Esophagus squamous epithelium (tissue), 5 donors: ENCODE measurements around the gene MRPL21. TPM values are rescaled to one million over a fixed set of nuclear protein-coding genes. Genes with fewer than 3 reads are reported as not detected.

Experiments used
- DNase-seq: peaks from one replicate; lab custom pipeline; 2025; lab: John Stamatoyannopoulos, UW
- H3K27ac ChIP-seq, 4 donors: fragments of 200-600 bp; sonication (generic); one replicate each; pipeline ENCODE4 v1.5.1; 2016 to 2019; ENCODE audit warnings: mild to moderate bottlenecking in 1 of 4
- H3K27me3 ChIP-seq, 4 donors: fragments of 200-600 bp; sonication (generic); 1 replicate in 3 of 4; 2 replicates in 1 of 4; pipeline versions ENCODE4 v1.5.1 to v1.6.0; 2017 to 2021; ENCODE audit warnings: antibody characterized with exemption in 1 of 4
- H3K36me3 ChIP-seq, 3 donors: fragments of 200-600 bp; sonication (generic); one replicate each; pipeline ENCODE4 v1.5.1; 2016 to 2019
- H3K4me1 ChIP-seq, 3 donors: fragments of 200-600 bp; sonication (generic); one replicate each; pipeline ENCODE4 v1.5.1; 2017 to 2019
- H3K4me3 ChIP-seq, 4 donors: fragments of 200-600 bp; sonication (generic); 1 replicate in 3 of 4; 2 replicates in 1 of 4; pipeline ENCODE4 v1.5.1; 2016 to 2019; ENCODE audit warnings: mild to moderate bottlenecking in 2 of 4, moderate library complexity in 1 of 4
- H3K9me3 ChIP-seq, 3 donors: fragments of 200-600 bp; sonication (generic); one replicate each; pipeline ENCODE4 v1.5.1; 2016 to 2019
- POLR2A ChIP-seq, 4 donors: fragments of 450-650 bp; IDR thresholded peaks; one replicate each; pipeline ENCODE4 v1.6.1; 2017; ENCODE audit warnings: antibody characterized with exemption in 4 of 4, mild to moderate bottlenecking in 4 of 4, moderate library complexity in 3 of 4
- WGBS, 2 donors: methylation state at CpG; one replicate each; pipeline ENCODE4 v1.1.5; 2018; 5-methylcytosine and 5-hydroxymethylcytosine counted together
- intact Hi-C: fragments of 100-400 bp; cut with DNase I; formaldehyde crosslinking; loops from one replicate; pipeline ENCODE4 v1.15.0; 2022
- total RNA-seq, 4 donors: library from RNA; depleted of rRNA; stranded (reverse); fragments of >200 nt; gene quantifications; one replicate each; pipeline ENCODE4 v1.1.0, GENCODE V29; 2016
- TF ChIP-seq, protein P1 (sequence below), 6 experiments: fragments of 450-650 bp in 4 of 6; fragments of 200-600 bp in 2 of 6; sonication (generic) in 2 of 6; IDR thresholded peaks; one replicate each; pipeline ENCODE4 v1.5.1; 2016 to 2019; ENCODE audit warnings: antibody characterized with exemption in 6 of 6, mild to moderate bottlenecking in 4 of 6, moderate library complexity in 4 of 6
- donor health status: DM: yes; HTN: yes; CAD: no.

MRPL21 gene
- total RNA-seq, 4 donors from 2014 or later, result 39.7 to 81.5 (median 48.6) TPM

DNA sequence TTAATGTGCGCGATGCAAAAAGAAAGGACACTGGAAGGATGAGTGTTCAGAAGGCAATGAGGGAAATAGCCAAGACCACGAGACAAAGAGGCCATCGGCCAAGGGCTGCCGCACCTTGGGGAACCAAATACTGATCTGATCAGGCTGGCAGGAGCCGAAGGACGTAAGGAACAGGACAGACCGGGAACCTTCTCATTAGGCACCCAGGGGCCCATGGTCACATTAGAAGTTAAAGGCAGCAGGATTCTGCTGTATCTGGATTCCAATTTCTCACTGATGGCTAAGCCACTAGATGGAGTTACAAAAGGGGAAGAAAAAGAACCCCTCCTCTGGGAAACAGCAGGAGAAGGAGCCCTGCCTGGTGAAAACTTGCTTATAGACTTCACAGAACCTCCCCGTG is 33.2 kb downstream of the MRPL21 start:
- DNase-seq, result no peak
- Histone ChIP-seq H3K4me3 (peak overlapping the region; percentile 10 to 62 (median 42)), H3K27ac (peak overlapping the region in 1 of 4 donors; percentile 50), H3K4me1 (peaks cover 0 to 13% (median 0%) of the 10 kb centered on the region in 3 donors), H3K27me3 (no peaks in the 10 kb centered on the region), H3K36me3 (no peaks in the 10 kb centered on the region), H3K9me3 (no peaks in the 10 kb centered on the region)
- 44 to 60% methylated on average over 9 of the region's 9 CpGs for WGBS, 2 donors
- TF ChIP-seq, protein P1, sequence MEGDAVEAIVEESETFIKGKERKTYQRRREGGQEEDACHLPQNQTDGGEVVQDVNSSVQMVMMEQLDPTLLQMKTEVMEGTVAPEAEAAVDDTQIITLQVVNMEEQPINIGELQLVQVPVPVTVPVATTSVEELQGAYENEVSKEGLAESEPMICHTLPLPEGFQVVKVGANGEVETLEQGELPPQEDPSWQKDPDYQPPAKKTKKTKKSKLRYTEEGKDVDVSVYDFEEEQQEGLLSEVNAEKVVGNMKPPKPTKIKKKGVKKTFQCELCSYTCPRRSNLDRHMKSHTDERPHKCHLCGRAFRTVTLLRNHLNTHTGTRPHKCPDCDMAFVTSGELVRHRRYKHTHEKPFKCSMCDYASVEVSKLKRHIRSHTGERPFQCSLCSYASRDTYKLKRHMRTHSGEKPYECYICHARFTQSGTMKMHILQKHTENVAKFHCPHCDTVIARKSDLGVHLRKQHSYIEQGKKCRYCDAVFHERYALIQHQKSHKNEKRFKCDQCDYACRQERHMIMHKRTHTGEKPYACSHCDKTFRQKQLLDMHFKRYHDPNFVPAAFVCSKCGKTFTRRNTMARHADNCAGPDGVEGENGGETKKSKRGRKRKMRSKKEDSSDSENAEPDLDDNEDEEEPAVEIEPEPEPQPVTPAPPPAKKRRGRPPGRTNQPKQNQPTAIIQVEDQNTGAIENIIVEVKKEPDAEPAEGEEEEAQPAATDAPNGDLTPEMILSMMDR (IDR thresholded peaks at IDR 0.05), result no peak
- no peak for TF ChIP-seq POLR2A (IDR thresholded peaks at IDR 0.05)
- intact Hi-C loops, result no loop called here

DNA sequence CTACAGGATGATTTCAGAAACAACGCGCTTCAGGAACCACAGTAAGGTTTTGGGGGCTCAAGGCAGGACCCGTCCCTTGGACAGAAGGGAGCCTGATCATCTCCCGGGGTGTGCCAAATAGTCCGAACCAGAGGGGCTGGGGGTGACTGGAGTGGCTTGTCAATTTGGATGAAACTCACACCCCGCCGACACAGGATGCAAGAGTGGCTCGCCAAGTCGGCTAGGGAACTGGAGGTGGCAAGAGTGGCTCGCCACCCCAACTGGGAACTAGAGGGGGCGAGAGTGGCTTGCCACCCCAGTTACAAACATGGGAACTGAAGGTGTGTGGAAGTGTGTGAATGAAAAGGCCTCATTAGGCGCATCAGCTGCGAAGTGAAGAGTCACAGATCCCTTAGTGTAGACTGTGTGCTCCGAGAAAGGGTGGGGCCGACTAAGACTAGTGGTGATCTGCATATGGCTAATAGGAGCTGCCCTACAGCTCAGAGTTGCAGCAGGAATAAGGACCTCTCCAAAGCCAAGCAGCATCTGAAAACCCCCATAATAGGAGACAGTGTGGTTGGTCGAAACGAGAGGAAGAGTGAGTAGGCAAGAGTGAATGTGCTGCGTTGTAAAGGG is 35.3 kb downstream of the MRPL21 start:
- no peak for DNase-seq
- Histone ChIP-seq H3K27ac (no peak overlapping the region), H3K4me3 (no peak overlapping the region), H3K36me3 (no peaks in the 10 kb centered on the region), H3K4me1 (peaks cover 0 to 13% (median 0%) of the 10 kb centered on the region in 3 donors), H3K9me3 (peaks cover 0 to 9% (median 8%) of the 10 kb centered on the region in 3 donors), H3K27me3 (no peaks in the 10 kb centered on the region)
- intact Hi-C loops, result no loop called here
- WGBS, 2 donors, result 92 to 93% methylated on average over 12 to 17 of the region's 18 CpGs
- TF ChIP-seq, protein P1 (IDR thresholded peaks at IDR 0.05), result no peak
- TF ChIP-seq POLR2A (IDR thresholded peaks at IDR 0.05), result no peak

DNA sequence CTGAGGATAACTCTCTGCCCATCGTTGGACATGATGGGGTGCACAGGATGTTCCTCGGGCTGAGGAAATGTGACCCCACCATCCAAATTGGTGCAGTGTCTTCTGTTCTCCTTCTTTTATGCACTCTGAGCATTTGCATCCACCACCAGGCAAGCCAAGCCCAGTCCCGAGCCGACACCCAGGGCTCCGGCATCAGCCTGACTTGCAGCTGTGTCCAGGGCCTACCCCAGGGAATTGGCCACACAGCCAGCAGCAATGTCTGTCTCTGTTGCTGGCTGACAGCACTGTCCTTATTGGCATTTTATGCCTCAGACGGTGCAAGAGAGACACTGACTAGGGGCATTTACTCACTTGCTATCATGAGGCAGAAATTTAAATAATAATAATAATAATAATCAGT is 36.6 kb downstream of the MRPL21 start:
- 75 to 81% methylated on average over 4 to 6 of the region's 6 CpGs for WGBS, 2 donors

DNA sequence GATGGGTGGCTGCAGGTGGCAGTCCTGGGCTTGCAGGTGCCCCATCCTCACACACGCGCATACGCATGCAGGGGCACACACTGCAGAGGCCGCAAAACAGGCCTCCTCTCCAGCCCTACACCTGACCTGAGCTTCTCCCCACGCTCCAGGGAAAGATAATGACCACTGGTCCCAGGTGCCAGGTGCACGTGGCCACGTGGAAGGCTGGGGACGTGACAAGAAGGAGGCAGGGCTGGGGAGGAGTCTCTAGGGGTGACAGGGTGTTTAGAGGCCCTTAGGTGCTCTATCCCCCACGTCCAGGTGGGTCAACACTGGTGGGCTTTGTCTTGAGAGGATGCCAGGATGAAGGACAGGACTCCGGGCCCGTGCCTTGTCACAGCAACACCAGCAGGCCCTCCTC is 38.4 kb downstream of the MRPL21 start:
- no peaks in the 10 kb centered on the region for H3K27me3 ChIP-seq
- 72 to 96% methylated on average over 4 to 9 of the region's 11 CpGs for WGBS, 2 donors
- H3K27ac ChIP-seq, result no peak overlapping the region
- DNase-seq, result no peak
- peaks cover 0 to 9% (median 8%) of the 10 kb centered on the region in 3 donors for H3K9me3 ChIP-seq
- peaks cover 0 to 7% (median 0%) of the 10 kb centered on the region in 3 donors for H3K4me1 ChIP-seq
- TF ChIP-seq, protein P1 (IDR thresholded peaks at IDR 0.05), result no peak
- no peak for TF ChIP-seq POLR2A (IDR thresholded peaks at IDR 0.05)
- intact Hi-C loops, result no loop called here
- no peak overlapping the region for H3K4me3 ChIP-seq
- no peaks in the 10 kb centered on the region for H3K36me3 ChIP-seq

More for the DNA sequence above, 36.6 kb downstream of the MRPL21 start:
- Histone ChIP-seq H3K4me3 (no peak overlapping the region), H3K4me1 (peaks cover 0 to 7% (median 0%) of the 10 kb centered on the region in 3 donors), H3K27ac (no peak overlapping the region), H3K27me3 (no peaks in the 10 kb centered on the region), H3K36me3 (no peaks in the 10 kb centered on the region), H3K9me3 (peaks cover 0 to 9% (median 8%) of the 10 kb centered on the region in 3 donors)
- no peak for DNase-seq
- no peak for TF ChIP-seq POLR2A (IDR thresholded peaks at IDR 0.05)
- TF ChIP-seq, protein P1 (IDR thresholded peaks at IDR 0.05), result no peak
- intact Hi-C loops, result no loop called here

DNA sequence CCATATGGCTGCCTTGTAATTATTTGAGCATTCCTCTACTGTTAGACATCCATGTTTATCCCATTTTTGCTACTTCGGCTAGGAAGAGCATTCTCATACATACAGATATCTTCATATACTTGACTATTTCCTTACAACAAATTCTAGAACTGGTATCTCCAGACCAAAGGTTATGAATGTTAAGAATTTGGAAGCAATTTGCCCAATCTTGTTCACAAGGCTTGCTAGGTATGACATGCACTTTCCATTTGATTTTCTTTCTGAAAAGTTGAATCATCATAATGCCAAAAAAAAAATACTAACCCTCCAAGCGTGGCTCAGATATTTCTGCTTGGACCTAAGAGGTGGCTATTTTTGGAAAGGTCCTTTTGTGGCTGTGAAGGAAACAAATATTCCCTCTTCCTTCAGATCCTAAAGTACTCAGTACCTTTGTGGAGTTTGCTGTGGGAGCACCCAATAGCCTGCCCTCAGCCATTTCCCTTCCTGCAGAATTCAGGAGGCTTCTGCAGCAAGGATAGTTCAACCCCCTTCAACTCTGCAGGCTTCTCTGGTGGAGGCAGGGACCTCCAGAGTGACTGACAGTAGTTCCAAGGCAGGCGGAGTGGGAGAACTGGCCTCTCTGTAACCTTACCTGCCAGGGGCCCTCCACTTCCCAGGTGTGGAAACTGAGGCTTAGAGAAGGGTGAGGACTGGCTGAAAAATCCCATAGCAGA is 39.9 kb downstream of the MRPL21 start:
- Histone ChIP-seq H3K36me3 (no peaks in the 10 kb centered on the region), H3K4me1 (no peaks in the 10 kb centered on the region), H3K27ac (no peak overlapping the region), H3K4me3 (no peak overlapping the region), H3K9me3 (peaks cover 0 to 9% (median 8%) of the 10 kb centered on the region in 3 donors), H3K27me3 (no peaks in the 10 kb centered on the region)
- no peak for TF ChIP-seq POLR2A (IDR thresholded peaks at IDR 0.05)
- TF ChIP-seq, protein P1 (IDR thresholded peaks at IDR 0.05), result no peak
- 71 to 82% methylated on average over 2 to 3 of the region's 3 CpGs for whole genome bisulfite sequencing, 2 donors
- intact Hi-C loops, result no loop called here
- no peak for DNase-seq
